CD4-positive, CD25-positive, alpha-beta regulatory T cell (primary cell): ENCODE measurements around the gene LSM12. TPM values are rescaled to one million over a fixed set of nuclear protein-coding genes. Genes with fewer than 3 reads are reported as not detected.
"Not testable (repeated sequence)": the region's sequence is repeated elsewhere in the genome, so short reads cannot be mapped to it uniquely, and the experiment has no call there.

Experiments used
- ATAC-seq, 2 donors: fragments of 150-1000 bp; cut with Tn5 transposase; one replicate each; pipeline ENCODE4 v1.10.0; 2021; ENCODE audit warnings: low read depth in 2 of 2, moderate number of reproducible peaks in 2 of 2, moderate library complexity in 1 of 2
- DNase-seq, 3 donors: peaks; one replicate each; pipeline versions ENCODE4 v3.0.0 to v3.0.0-alpha.2; 2012 to 2022; ENCODE audit warnings: mixed read lengths in 1 of 3
- H3K27ac ChIP-seq: one replicate; pipeline ENCODE4 v1.7.0; 2013; ENCODE audit warnings: mild to moderate bottlenecking, low read length; ENCODE audit not compliant: insufficient read depth, poor library complexity, severe bottlenecking
- H3K27me3 ChIP-seq: one replicate; pipeline ENCODE4 v1.7.0; 2013; ENCODE audit warnings: low read length; ENCODE audit not compliant: control insufficient read depth, insufficient read depth
- H3K36me3 ChIP-seq: one replicate; pipeline ENCODE4 v1.7.0; 2013; ENCODE audit warnings: mild to moderate bottlenecking, low read length, moderate library complexity; ENCODE audit not compliant: control insufficient read depth, insufficient read depth
- H3K4me1 ChIP-seq: 2 replicates; pipeline ENCODE4 v1.7.0; 2013; ENCODE audit warnings: mild to moderate bottlenecking, low read length; ENCODE audit not compliant: insufficient read depth, control insufficient read depth, poor library complexity, severe bottlenecking
- H3K4me3 ChIP-seq: one replicate; pipeline ENCODE4 v1.7.0; 2013; ENCODE audit warnings: low read depth, mild to moderate bottlenecking, low read length, moderate library complexity
- H3K9me3 ChIP-seq, 2 experiments: 1 replicate in 1 of 2; 2 replicates in 1 of 2; pipeline ENCODE4 v1.7.0; 2013; ENCODE audit warnings: low read length in 2 of 2, mild to moderate bottlenecking in 1 of 2, moderate library complexity in 1 of 2; ENCODE audit not compliant: control insufficient read depth in 2 of 2
- H3K27ac Mint-ChIP-seq, 3 donors: one replicate each; pipeline ENCODE4 v1.8.0; 2020 to 2022; ENCODE audit warnings: mild to moderate bottlenecking in 3 of 3, mixed read lengths in 3 of 3, moderate library complexity in 2 of 3
- H3K27me3 Mint-ChIP-seq: one replicate; pipeline ENCODE4 v1.8.0; 2022; ENCODE audit warnings: mild to moderate bottlenecking, mixed read lengths
- H3K36me3 Mint-ChIP-seq: one replicate; pipeline ENCODE4 v1.8.0; 2020; ENCODE audit warnings: mixed read lengths
- H3K4me1 Mint-ChIP-seq, 4 donors: one replicate each; pipeline ENCODE4 v1.8.0; 2020 to 2022; ENCODE audit warnings: mixed read lengths in 4 of 4, mild to moderate bottlenecking in 1 of 4
- H3K4me3 Mint-ChIP-seq, 4 donors: one replicate each; pipeline ENCODE4 v1.8.0; 2020 to 2022; ENCODE audit warnings: mild to moderate bottlenecking in 4 of 4, mixed read lengths in 4 of 4, moderate library complexity in 3 of 4
- H3K9me3 Mint-ChIP-seq, 7 donors: one replicate each; pipeline ENCODE4 v1.8.0; 2020 to 2022; ENCODE audit warnings: mixed read lengths in 7 of 7, mild to moderate bottlenecking in 3 of 7, moderate library complexity in 2 of 7
- polyA plus RNA-seq, 4 donors: library from polyadenylated mRNA; unstranded; fragments of 300-500 nt; fragmentation: Illumina TruSeq; gene quantifications; one replicate each; pipeline ENCODE4 v1.2.3, GENCODE V29; 2021
- total RNA-seq: library from RNA; stranded (reverse); gene quantifications from one replicate; pipeline ENCODE4 v1.2.3, GENCODE V29; 2022

LSM12 gene
- total and polyA plus RNA-seq, 5 donors from 2014 or later: 42.6 to 83.7 (median 71.9) TPM

DNA sequence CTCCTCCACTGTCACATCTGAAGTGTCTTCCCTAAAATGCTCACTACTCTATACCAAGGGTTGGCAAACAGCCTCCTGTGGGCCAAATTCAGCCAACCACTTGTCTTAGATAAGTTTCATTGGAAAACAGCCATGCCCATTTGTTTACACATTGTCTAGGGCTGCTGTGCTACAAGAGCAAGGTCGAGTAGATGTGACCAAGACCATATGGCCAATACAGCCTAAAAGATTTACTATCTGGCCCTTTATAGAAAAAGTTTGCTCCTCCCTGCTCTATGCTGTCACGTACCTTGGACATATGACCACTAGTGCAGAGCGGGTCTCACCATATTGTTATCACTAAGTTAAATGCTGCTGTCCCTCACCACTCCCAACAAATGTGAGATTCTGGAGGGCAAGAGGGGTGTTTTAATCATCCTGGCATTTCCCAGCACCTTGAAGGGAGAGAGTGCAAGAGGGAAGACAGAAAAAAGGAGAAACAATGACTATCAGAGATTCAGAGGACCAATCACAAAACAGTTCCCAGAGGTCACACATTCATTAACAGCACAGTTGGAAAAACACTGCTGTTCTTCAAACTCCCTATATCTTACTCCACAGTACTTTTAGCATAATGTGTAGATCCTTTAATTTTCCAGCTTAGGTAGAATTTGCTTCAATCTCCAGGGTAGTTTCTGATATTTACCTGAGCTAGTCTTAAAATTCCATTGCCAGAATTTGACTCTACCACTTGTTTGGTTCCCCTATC is 13.2 kb downstream of the LSM12 start:
- H3K27me3 Mint-ChIP-seq: no peaks in the 10 kb centered on the region
- peaks cover 18% of the 10 kb centered on the region for H3K36me3 Mint-ChIP-seq
- DNase-seq (no peak), ATAC-seq (no peak)
- no peaks in the 10 kb centered on the region for H3K9me3 Mint-ChIP-seq
- Histone ChIP-seq H3K27me3 (no peaks in the 10 kb centered on the region), H3K27ac (no peak overlapping the region), H3K36me3 (peaks cover 40% of the 10 kb centered on the region), H3K4me3 (no peak overlapping the region), H3K9me3 (no peaks in the 10 kb centered on the region), H3K4me1 (no peaks in the 10 kb centered on the region)
- H3K27ac Mint-ChIP-seq: peak overlapping the region in 1 of 3 donors; percentile 7
- H3K4me3 Mint-ChIP-seq: no peak overlapping the region
- peaks cover 9 to 23% (median 17%) of the 10 kb centered on the region in 4 donors for H3K4me1 Mint-ChIP-seq

GRCh38 chr17:44049294-44050060 is 17.0 kb downstream of the LSM12 start:
- no peaks in the 10 kb centered on the region for H3K27me3 Mint-ChIP-seq

GRCh38 chr17:44046893-44047292 is 19.6 kb downstream of the LSM12 start:
- peaks cover 27% of the 10 kb centered on the region for H3K36me3 ChIP-seq
- not testable (repeated sequence) for H3K9me3 Mint-ChIP-seq, H3K4me3 ChIP-seq, H3K27ac ChIP-seq, DNase-seq, H3K4me1 ChIP-seq, H3K27me3 Mint-ChIP-seq, H3K27ac Mint-ChIP-seq, ATAC-seq, H3K27me3 ChIP-seq, H3K36me3 Mint-ChIP-seq, H3K9me3 ChIP-seq, H3K4me3 Mint-ChIP-seq
- peaks cover 0 to 23% (median 4%) of the 10 kb centered on the region in 4 donors for H3K4me1 Mint-ChIP-seq

More at GRCh38 chr17:44049294-44050060, 17.0 kb downstream of the LSM12 start:
- Mint-ChIP-seq H3K4me3 (no peak overlapping the region), H3K9me3 (no peaks in the 10 kb centered on the region), H3K27ac (no peak overlapping the region), H3K4me1 (peaks cover 9 to 24% (median 18%) of the 10 kb centered on the region in 4 donors), H3K36me3 (peaks cover 15% of the 10 kb centered on the region)
- DNase-seq (no peak), ATAC-seq (no peak)
- H3K9me3 ChIP-seq: no peaks in the 10 kb centered on the region
- H3K27me3 ChIP-seq: no peaks in the 10 kb centered on the region
- peaks cover 42% of the 10 kb centered on the region for H3K36me3 ChIP-seq
- no peak overlapping the region for H3K4me3 ChIP-seq
- H3K4me1 ChIP-seq: no peaks in the 10 kb centered on the region
- no peak overlapping the region for H3K27ac ChIP-seq

GRCh38 chr17:44045486-44045885 is 21.0 kb downstream of the LSM12 start:
- Mint-ChIP-seq H3K36me3 (peaks cover 9% of the 10 kb centered on the region), H3K27ac (no peak overlapping the region), H3K9me3 (no peaks in the 10 kb centered on the region), H3K27me3 (no peaks in the 10 kb centered on the region), H3K4me3 (no peak overlapping the region), H3K4me1 (peaks cover 7 to 32% (median 10%) of the 10 kb centered on the region in 4 donors)
- H3K4me3 ChIP-seq: no peak overlapping the region
- DNase-seq (no peak), ATAC-seq (no peak)
- no peaks in the 10 kb centered on the region for H3K27me3 ChIP-seq
- no peak overlapping the region for H3K27ac ChIP-seq
- H3K36me3 ChIP-seq: peaks cover 20% of the 10 kb centered on the region
- H3K4me1 ChIP-seq: peaks cover 6% of the 10 kb centered on the region
- no peaks in the 10 kb centered on the region for H3K9me3 ChIP-seq

- Mint-ChIP-seq H3K4me1 (peaks cover 7 to 41% (median 19%) of the 10 kb centered on the region in 4 donors), H3K9me3 (no peaks in the 10 kb centered on the region), H3K4me3 (no peak overlapping the region), H3K27me3 (no peaks in the 10 kb centered on the region), H3K36me3 (peaks cover 12% of the 10 kb centered on the region), H3K27ac (no peak overlapping the region)
- no peak overlapping the region for H3K4me3 ChIP-seq
- H3K27me3 ChIP-seq: no peaks in the 10 kb centered on the region
- DNase-seq: no peak
- no peak overlapping the region for H3K27ac ChIP-seq
- ATAC-seq: no peak
- H3K36me3 ChIP-seq: peaks cover 12% of the 10 kb centered on the region
- H3K4me1 ChIP-seq: peaks cover 10% of the 10 kb centered on the region
- no peaks in the 10 kb centered on the region for H3K9me3 ChIP-seq
These were observed 22.4 kb downstream of the LSM12 start for GRCh38 chr17:44044071-44044470.

DNA sequence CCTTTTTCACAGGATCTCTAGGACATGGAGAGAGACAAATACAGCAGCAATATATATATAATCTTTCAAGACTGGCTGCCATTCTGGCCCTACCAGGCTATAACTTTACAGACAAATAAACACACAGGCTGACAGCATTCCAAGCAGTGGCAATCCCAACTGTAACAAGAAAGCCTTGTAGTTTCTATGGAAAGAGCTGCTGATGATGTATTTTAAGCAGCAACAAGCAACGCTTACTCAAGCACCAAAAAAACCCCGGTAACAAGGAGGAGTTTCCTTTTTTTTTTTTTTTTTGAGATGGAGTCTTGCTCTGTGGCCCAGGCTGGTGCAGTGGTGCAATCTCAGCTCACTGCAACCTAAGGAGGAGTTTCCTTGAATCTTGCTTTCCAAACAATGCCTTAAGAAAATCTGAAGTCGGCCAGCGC is 23.2 kb downstream of the LSM12 start:
- peaks cover 9% of the 10 kb centered on the region for H3K36me3 Mint-ChIP-seq

GRCh38 chr17:44039829-44040635 is 26.4 kb downstream of the LSM12 start:
- Histone ChIP-seq H3K27ac (no peak overlapping the region), H3K36me3 (peaks cover 32% of the 10 kb centered on the region), H3K4me3 (peak overlapping the region; percentile 13), H3K4me1 (peaks cover 10% of the 10 kb centered on the region), H3K27me3 (no peaks in the 10 kb centered on the region), H3K9me3 (no peaks in the 10 kb centered on the region)
- H3K4me1 Mint-ChIP-seq: peaks cover 7 to 39% (median 16%) of the 10 kb centered on the region in 4 donors
- peak overlapping the region in 2 of 3 donors; percentile 40 to 76 for H3K27ac Mint-ChIP-seq
- ATAC-seq: no peak
- no peaks in the 10 kb centered on the region for H3K27me3 Mint-ChIP-seq
- no peaks in the 10 kb centered on the region for H3K9me3 Mint-ChIP-seq
- H3K4me3 Mint-ChIP-seq: no peak overlapping the region
- peaks cover 13% of the 10 kb centered on the region for H3K36me3 Mint-ChIP-seq
- peak in 1 of 3 donors; percentile 39 for DNase-seq

More for the DNA sequence above, 23.2 kb downstream of the LSM12 start:
- Mint-ChIP-seq H3K4me1 (peaks cover 7 to 46% (median 18%) of the 10 kb centered on the region in 4 donors), H3K4me3 (no peak overlapping the region), H3K27me3 (no peaks in the 10 kb centered on the region), H3K27ac (no peak overlapping the region), H3K9me3 (no peaks in the 10 kb centered on the region)
- Histone ChIP-seq H3K36me3 (peaks cover 18% of the 10 kb centered on the region), H3K9me3 (no peaks in the 10 kb centered on the region), H3K4me1 (peaks cover 10% of the 10 kb centered on the region), H3K27ac (no peak overlapping the region), H3K27me3 (no peaks in the 10 kb centered on the region), H3K4me3 (no peak overlapping the region)
- DNase-seq (no peak), ATAC-seq (no peak)
